HG02973 (cell line): ENCODE data around the gene ANK2.

ENCODE experiments used
- ATAC-seq: cut with Tn5 transposase; IDR thresholded peaks from one replicate; pipeline ENCODE4 v1.9.1; 2021; ENCODE audit warnings: moderate library complexity; ENCODE audit not compliant: unreplicated experiment

ANK2 gene

GRCh38 chr4:113145519-113146291, 96.3 kb downstream of the ANK2 start:
- ATAC-seq: no peak

DNA sequence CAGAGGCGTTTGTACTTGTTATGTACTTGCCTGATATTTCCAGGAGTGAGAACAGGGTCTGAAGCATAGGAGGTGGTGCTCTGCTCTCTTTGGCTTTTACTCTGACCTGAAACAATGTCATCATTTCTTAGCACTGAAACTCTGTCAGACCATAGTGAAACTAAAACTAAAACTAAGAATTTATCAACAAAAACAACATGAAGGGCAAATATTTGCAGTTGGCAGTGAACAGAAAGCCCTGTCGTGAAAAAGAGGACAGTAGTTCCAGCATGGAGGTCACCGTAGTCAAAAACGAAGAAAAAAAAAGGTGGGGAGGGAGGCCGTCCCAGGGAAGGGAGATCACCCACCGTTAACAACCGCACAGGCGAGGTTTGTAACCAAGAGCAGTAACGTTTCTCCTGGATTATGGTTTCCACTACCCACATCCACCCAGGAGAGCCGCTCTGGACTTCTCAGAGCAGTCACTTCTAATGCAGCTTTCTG, 97.5 kb downstream of the ANK2 start:
- peak; percentile 76 for ATAC-seq

GRCh38 chr4:113147498-113148111, 98.2 kb downstream of the ANK2 start:
- ATAC-seq: no peak

- ATAC-seq: no peak
These were observed 99.5 kb downstream of the ANK2 start for GRCh38 chr4:113148925-113149324.

DNA sequence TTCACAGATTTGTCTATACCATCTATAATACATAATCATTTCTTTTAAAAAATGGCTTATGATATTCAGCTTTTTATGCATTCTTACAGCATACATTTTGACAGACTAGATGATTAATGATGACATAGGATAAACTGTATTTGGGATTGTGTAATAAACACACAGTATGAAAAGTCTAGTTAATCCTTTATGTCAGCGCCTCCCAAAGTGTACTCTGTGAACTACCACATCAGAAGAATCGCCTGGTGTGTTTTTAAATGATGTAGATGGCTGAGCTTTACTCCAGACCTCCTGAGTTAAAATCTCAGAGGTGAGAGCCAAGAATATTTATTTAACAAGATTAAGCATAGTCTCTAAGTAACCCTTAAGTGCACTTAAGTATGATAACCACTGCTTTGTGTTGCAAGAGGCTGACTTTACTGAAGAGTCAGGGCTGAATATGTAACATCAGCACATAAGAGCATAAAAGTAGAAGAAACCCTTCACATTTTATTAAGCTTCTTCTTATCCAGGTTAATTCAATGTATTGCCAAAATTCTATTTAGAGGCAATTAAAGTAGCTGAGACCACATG, 104.2 kb downstream of the ANK2 start:
- no peak for ATAC-seq

DNA sequence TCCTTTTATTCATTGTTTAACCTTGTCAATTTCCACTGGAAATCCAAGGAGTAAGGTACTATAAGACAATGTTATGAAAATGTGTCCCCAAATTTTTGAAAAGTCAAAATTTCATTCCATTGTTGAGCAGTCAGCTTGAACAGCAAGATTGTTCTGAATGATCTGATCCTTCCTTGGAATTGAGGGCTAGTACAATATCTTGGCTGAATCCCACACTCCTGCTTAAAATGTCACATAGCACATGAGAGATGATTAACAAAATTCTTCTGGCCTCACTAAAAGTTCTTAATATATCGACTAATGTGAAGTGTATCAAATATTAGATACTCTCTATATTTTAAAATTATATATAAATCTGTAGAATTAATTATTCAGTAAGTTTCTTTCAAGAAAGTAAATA, 104.8 kb downstream of the ANK2 start:
- ATAC-seq: no peak

DNA sequence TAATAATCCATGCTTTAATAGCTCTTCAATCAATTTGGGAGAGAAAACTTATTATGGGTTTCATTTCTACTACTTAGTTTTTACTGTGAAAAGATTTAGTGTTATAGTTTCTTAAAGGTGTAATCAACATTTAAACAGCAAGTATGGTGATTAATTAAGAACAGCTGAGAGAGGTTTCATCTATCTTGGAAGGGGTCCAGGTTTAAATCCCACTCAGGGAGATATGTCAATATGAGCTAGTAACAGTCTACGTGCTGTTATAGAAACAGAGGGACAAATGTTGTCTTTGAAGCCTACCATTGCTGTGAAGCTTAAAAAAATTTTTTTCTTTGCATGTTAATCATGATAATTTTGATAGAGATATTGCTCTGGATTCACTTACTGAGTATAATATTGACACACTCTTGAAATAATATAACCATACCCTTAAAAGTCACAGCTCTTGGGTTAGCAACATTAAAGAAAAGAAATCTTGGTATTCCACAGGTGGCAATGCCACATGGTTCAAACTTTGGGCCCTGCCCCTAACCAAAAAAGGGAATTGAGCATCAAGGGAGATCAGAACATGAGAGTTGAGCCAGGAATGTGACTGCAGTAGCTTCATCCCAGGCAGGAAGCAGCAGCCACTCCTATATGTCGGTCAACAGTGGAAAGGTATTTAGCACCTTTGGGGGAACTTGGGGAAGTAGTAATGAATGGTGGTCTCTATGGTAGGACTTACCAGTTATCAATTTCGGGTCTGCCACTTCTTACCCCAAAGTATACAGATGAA, 107.8 kb downstream of the ANK2 start:
- no peak for ATAC-seq

DNA sequence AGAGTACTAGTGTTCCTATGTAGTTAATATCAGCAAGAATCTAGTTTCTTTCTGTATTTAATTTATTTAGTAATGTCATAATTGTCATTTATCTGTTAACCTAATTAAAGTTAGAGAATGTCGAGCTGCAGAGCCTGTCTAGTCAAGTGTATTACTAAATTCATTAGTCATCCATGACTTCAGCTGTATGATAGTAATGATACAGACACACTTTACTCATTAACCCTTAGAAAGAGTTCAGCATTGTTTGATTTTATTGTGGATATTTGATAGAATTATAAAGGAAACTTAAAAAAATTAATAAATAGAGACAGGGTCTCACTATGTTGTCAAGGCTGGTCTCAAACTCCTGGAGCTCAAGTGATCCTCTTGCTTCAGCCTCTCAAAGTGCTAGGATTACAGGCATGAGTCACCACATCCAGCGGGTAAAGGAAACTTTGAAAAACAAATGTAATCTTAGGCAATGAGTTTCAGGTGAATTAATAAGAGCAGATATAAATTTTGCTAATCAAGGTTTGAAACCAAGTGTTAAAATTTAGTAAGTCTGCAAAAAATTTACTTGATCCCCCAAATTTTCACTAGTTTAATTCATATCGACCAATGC, 110.6 kb downstream of the ANK2 start:
- no peak for ATAC-seq

GRCh38 chr4:113160548-113160947, 111.1 kb downstream of the ANK2 start:
- ATAC-seq: no peak

DNA sequence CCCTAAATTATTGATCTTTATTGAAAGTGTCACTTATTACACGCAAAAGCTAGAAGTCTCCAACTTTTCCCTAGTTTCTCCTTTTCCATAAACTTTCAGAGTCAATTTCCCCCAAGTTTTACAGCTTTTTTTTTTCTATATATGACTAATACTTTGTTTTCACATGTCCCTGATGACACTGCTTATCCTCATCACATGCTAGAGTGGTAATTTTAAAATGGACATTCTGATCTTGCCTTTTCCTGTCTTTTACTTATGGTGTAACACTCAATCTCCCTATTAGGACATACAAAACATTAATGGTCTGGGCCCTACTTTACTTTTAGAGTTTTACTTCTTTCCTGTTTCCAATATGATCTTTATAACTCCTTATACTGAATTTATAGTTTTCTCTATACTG, 112.6 kb downstream of the ANK2 start:
- ATAC-seq: no peak

DNA sequence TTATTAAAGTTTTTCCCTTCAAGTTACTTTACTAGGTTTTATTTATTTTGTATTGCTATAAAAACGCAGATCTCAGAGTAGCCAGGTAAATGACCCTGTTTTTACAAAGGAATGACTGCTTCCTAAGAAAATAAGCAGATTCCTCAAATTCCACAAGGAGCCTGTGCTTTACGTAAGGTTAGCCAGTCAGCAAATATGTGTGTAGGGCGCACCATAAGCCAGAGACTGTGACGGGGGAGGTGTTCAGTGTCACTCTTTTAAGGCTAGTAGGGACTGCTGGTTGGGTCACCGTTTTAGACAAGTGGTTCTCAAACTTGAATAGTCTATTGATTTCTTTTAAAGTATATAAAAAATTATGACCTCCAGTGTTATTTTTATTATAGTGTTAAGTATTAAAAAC, 119.9 kb downstream of the ANK2 start:
- no peak for ATAC-seq

DNA sequence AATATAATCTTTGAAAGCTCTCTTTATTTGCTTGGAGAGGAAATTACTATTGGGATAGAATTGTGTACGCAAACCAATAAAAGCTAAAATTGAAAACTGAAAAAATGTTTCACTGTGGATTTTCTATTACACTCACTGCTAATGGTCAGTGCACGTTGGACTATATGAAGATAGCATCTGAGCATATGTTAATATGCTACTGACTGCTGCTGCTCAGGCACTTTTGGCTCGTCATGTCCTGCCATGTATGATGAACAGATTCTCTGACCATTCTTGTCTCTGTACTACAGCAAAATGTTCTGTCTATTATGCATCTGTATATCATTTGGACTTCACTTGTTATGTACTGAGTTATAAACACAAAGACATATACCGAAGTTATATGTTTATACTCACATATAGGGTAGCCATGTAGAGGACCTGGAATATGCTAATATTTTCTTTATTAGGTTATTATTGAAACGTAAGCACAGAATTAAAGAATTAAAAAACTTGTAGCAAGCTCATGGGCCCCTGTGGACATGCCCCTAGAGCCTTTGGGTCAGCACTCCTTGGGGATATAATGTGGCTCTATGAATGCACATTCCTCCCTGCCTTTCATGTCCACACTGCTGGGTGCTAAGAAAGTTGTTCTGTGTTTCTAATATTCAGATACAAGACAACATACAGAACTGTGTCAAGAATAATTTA, 120.8 kb downstream of the ANK2 start:
- no peak for ATAC-seq

- no peak for ATAC-seq
These were observed 121.5 kb downstream of the ANK2 start for GRCh38 chr4:113170805-113171468.

- ATAC-seq: no peak
These were observed 123.8 kb downstream of the ANK2 start for GRCh38 chr4:113173126-113173792.

GRCh38 chr4:113173793-113174264, 124.4 kb downstream of the ANK2 start:
- no peak for ATAC-seq

DNA sequence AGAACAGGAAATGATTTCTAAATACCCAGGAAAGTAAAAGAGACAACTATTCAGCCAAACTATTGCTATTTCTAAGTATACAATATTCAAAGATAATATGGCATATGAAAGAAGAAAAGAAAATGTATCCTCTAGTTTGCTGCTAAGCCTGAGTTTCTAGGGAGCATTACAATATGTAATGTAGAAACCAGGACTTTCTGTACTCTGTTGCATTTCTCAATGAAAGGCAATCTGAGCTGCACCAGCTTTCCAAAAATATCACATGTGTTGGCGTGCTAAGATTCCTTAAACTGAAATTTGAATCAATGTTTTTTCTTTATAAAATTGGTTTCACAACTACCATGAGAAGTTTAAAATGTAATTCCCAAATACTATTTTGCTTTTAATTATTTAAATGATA, 129.6 kb downstream of the ANK2 start:
- ATAC-seq: no peak

DNA sequence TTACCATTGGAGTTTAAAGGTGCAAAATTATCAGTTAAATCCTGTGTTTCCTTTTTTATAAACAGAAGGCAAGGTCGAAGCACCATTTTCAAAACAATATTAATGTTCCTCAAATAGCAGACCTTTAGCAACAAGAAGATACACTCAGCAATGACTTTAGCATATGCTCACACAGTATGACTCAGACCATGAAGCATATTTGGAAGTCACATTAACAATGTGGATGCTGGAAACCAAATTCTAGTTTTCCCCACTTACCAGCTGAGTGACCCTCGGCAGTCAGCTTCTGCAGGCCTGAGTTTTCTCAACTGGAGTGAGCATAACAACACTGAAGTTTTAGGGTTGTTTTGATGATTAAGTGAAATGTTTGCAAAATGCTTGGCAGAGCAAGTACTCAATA, 130.5 kb downstream of the ANK2 start:
- ATAC-seq: no peak

DNA sequence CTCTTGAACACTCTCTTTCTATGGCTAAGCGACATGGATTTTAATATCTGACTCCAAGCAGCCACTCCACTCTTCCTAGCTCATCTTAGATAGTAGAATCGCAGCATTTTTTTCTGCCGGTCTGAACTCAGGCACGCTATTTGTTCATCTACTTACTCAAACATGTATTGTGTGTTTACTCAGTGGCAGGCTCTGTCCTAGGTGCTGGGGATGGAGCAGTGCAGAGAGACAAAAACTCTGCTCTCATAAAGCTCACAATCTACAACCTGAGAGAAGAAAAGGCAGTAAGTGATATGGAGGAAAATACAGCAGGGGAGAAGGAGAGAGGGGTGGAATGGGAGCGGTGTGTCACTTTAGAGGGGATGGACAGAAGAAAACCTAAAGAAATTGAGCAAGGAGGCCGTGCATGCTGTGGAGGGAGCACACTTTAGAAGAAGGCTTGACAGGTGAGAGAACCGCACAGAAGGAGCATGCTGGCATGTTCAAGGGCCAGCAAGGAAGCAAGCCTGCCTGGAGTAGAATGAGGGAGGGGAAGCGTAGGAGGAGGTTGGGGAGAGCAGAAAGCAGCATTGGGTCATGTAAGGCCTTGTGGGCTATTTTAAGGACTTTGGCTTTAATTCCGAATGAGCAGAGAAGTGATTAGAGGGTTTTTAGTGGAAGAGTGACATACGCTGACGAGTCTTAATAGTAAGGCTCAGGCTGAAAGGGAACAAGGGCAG, 132.0 kb downstream of the ANK2 start:
- ATAC-seq: no peak
